Lower leg skin (tissue), 4 donors: ENCODE results near the gene PKP4. TPM values are rescaled to one million over a fixed set of nuclear protein-coding genes. Genes with fewer than 3 reads are reported as not detected.

Source experiments
- DNase-seq, 2 donors: peaks; one replicate each; pipeline ENCODE4 v3.0.0-alpha.2; 2019; ENCODE audit warnings: low spot score in 2 of 2
- H3K4me3 ChIP-seq: fragments of 200-600 bp; sonication (generic); 2 replicates; pipeline ENCODE4 v1.5.1; 2017; ENCODE audit warnings: mild to moderate bottlenecking, low read depth; ENCODE audit not compliant: poor library complexity, severe bottlenecking
- CTCF ChIP-seq, 3 donors: fragments of 450-650 bp; IDR thresholded peaks; one replicate each; pipeline ENCODE4 v1.5.1; 2016; ENCODE audit warnings: antibody characterized with exemption in 3 of 3, mild to moderate bottlenecking in 3 of 3, moderate library complexity in 2 of 3
- POLR2A ChIP-seq, 2 donors: fragments of 450-650 bp; IDR thresholded peaks; one replicate each; pipeline ENCODE4 v1.6.1; 2016 to 2017; ENCODE audit warnings: antibody characterized with exemption in 2 of 2, mild to moderate bottlenecking in 1 of 2, moderate library complexity in 1 of 2
- WGBS, 2 donors: methylation state at CpG; one replicate each; pipeline ENCODE4 v1.1.5; 2018; 5-methylcytosine and 5-hydroxymethylcytosine counted together
- intact Hi-C: fragments of 100-400 bp; cut with DNase I; formaldehyde crosslinking; loops from one replicate; pipeline ENCODE4 v1.15.0; 2023; ENCODE audit warnings: low total_unique reads
- total RNA-seq, 4 donors: library from RNA; depleted of rRNA; stranded (reverse); fragments of >200 nt; gene quantifications; one replicate each; pipeline ENCODE4 v1.1.0, GENCODE V29; 2016

The PKP4 gene
- total RNA-seq, 4 donors from 2014 or later, result 28.0 to 71.0 (median 43.6) TPM

GRCh38 chr2:158599609-158600008 is 142.9 kb downstream of the PKP4 start:
- intact Hi-C loops, result no loop called here
- no peak for DNase-seq
- no peak overlapping the region for H3K4me3 ChIP-seq
- TF ChIP-seq CTCF (IDR thresholded peaks at IDR 0.05) (no peak), POLR2A (IDR thresholded peaks at IDR 0.05) (no peak)

GRCh38 chr2:158600155-158600802 is 143.5 kb downstream of the PKP4 start:
- no peak overlapping the region for H3K4me3 ChIP-seq
- no peak for TF ChIP-seq POLR2A (IDR thresholded peaks at IDR 0.05)
- no peak for TF ChIP-seq CTCF (IDR thresholded peaks at IDR 0.05)
- 7 to 11% methylated on average over 3 of the region's 3 CpGs for WGBS, 2 donors
- intact Hi-C loops, result no loop called here
- DNase-seq, result peak in 1 of 2 donors; percentile 38

GRCh38 chr2:158602027-158602426 is 145.3 kb downstream of the PKP4 start:
- H3K4me3 ChIP-seq, result no peak overlapping the region
- intact Hi-C loops, result no loop called here
- TF ChIP-seq POLR2A (IDR thresholded peaks at IDR 0.05), result no peak
- no peak for TF ChIP-seq CTCF (IDR thresholded peaks at IDR 0.05)
- DNase-seq, result peak in 1 of 2 donors; percentile 35
- 47 to 52% methylated on average over 2 of the region's 2 CpGs for WGBS, 2 donors

DNA sequence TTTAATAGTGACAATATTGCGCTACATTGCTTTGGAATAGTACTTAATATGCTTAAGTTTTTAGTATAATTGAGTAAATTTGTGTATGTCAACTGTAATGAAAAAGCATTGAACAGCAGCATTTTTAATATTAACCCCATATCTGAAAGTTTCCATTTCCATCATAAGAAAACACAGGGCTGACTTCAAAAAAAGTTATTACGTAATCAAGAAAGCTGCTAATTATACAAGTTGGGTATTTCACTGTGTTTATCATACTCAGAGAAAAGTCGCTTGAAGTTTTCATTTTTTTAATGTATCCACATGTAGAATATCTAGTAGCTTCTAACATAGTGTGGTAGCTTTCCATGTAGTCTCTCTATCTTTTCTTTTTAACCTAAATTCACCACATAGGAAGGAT is 146.5 kb downstream of the PKP4 start:
- 96 to 97% methylated on average over 3 of the region's 3 CpGs for WGBS, 2 donors

GRCh38 chr2:158603986-158604385 is 147.2 kb downstream of the PKP4 start:
- intact Hi-C loops, result no loop called here
- 94 to 95% methylated on average over 6 of the region's 6 CpGs for WGBS, 2 donors
- no peak for DNase-seq
- H3K4me3 ChIP-seq, result no peak overlapping the region
- no peak for TF ChIP-seq POLR2A (IDR thresholded peaks at IDR 0.05)
- no peak for TF ChIP-seq CTCF (IDR thresholded peaks at IDR 0.05)

More for the DNA sequence above, 146.5 kb downstream of the PKP4 start:
- intact Hi-C loops, result no loop called here
- no peak for TF ChIP-seq CTCF (IDR thresholded peaks at IDR 0.05)
- no peak for TF ChIP-seq POLR2A (IDR thresholded peaks at IDR 0.05)
- H3K4me3 ChIP-seq, result no peak overlapping the region
- no peak for DNase-seq

- TF ChIP-seq POLR2A (IDR thresholded peaks at IDR 0.05) (no peak), CTCF (IDR thresholded peaks at IDR 0.05) (no peak)
- 88 to 90% methylated on average over 4 of the region's 4 CpGs for WGBS, 2 donors
- intact Hi-C loops, result no loop called here
- H3K4me3 ChIP-seq, result no peak overlapping the region
- DNase-seq, result no peak
Measured at GRCh38 chr2:158610059-158610458, 153.3 kb downstream of the PKP4 start.
